ENCODE data around the gene OCA2. TPM values are rescaled to one million over a fixed set of nuclear protein-coding genes. Genes with fewer than 3 reads are reported as not detected.

Gene OCA2
- polyA plus RNA-seq, 1 experiment, result 0.02 TPM

DNA sequence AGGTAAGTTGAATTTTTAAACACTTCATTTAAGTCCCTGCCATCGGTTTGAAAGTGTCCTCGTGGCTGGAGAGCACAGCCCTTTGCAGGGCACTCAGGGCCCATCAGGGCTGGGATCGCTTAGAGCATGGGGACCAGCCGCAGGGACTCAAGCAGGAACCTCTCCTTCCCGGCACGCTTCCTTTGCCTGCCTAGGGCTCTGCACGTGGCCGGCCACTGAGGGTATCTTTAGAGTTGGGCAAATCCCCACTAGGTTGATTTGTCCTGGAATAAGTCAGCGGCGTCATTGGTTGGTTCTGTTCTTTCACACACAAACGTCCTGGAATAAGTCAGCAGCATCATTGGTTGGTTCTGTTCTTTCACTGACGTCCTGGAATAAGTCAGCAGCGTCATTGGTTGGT, 131.6 kb downstream of the OCA2 start:
- POLR2A ChIA-PET, result no interaction called here
- CTCF ChIA-PET, result no interaction called here
- TF ChIP-seq CTCF (IDR thresholded peaks at IDR 0.05; ENCODE audit: insufficient read depth, low read depth, low read length), result no peak
- no peak for DNase-seq (ENCODE audit: low read depth)
- no peaks in the 10 kb centered on the region for H3K36me3 ChIP-seq (ENCODE audit: control insufficient read depth, insufficient read depth, low read length)
- no peak overlapping the region for H3K4me3 ChIP-seq (ENCODE audit: low read depth, low read length)
- H3K27me3 ChIP-seq (ENCODE audit: control insufficient read depth, insufficient read depth, low read length), result no peaks in the 10 kb centered on the region

- no peak for DNase-seq (ENCODE audit: low read depth)
- no peaks in the 10 kb centered on the region for H3K27me3 ChIP-seq (ENCODE audit: control insufficient read depth, insufficient read depth, low read length)
- ChIA-PET CTCF (interaction anchor here (0.6 kb wide), 1 partner anchor 36 kb away, joined by 3 read pairs; no protein-coding TSS in a partner anchor), POLR2A (no interaction called here)
- no peak overlapping the region for H3K4me3 ChIP-seq (ENCODE audit: low read depth, low read length)
- H3K36me3 ChIP-seq (ENCODE audit: control insufficient read depth, insufficient read depth, low read length), result no peaks in the 10 kb centered on the region
- no peak for TF ChIP-seq CTCF (IDR thresholded peaks at IDR 0.05; ENCODE audit: insufficient read depth, low read depth, low read length)
These were observed 133.6 kb downstream of the OCA2 start for GRCh38 chr15:27965546-27965945.

DNA sequence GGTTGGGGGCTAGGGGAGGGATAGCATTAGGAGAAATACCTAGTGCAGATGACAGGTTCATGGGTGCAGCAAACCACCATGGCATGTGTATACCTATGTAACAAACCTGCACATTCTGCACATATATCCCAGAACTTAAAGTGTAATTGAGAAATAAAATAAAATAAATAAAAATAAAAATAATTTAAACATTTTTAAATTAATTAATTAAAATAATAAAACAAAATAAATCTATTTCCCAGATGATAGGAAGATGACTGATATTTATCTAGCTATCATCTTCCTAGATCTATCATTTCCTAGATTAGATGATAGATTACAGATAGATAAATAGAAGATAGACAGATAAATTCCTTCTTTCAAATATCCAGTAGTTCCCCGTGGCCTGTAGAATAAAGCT, 137.3 kb downstream of the OCA2 start:
- ChIA-PET POLR2A (no interaction called here), CTCF (no interaction called here)
- no peak for DNase-seq (ENCODE audit: low read depth)
- no peak for TF ChIP-seq CTCF (IDR thresholded peaks at IDR 0.05; ENCODE audit: insufficient read depth, low read depth, low read length)
- Histone ChIP-seq H3K36me3 (ENCODE audit: control insufficient read depth, insufficient read depth, low read length) (no peaks in the 10 kb centered on the region), H3K27me3 (ENCODE audit: control insufficient read depth, insufficient read depth, low read length) (no peaks in the 10 kb centered on the region), H3K4me3 (ENCODE audit: low read depth, low read length) (no peak overlapping the region)

- ChIA-PET POLR2A (no interaction called here), CTCF (no interaction called here)
- H3K4me3 ChIP-seq (ENCODE audit: low read depth, low read length), result no peak overlapping the region
- no peaks in the 10 kb centered on the region for H3K27me3 ChIP-seq (ENCODE audit: control insufficient read depth, insufficient read depth, low read length)
- TF ChIP-seq CTCF (IDR thresholded peaks at IDR 0.05; ENCODE audit: insufficient read depth, low read depth, low read length), result no peak
- no peak for DNase-seq (ENCODE audit: low read depth)
- H3K36me3 ChIP-seq (ENCODE audit: control insufficient read depth, insufficient read depth, low read length), result no peaks in the 10 kb centered on the region
These were observed 140.1 kb downstream of the OCA2 start for GRCh38 chr15:27958911-27959578.

GRCh38 chr15:27956285-27956684, 142.8 kb downstream of the OCA2 start:
- no peaks in the 10 kb centered on the region for H3K36me3 ChIP-seq (ENCODE audit: control insufficient read depth, insufficient read depth, low read length)
- TF ChIP-seq CTCF (IDR thresholded peaks at IDR 0.05; ENCODE audit: insufficient read depth, low read depth, low read length), result no peak
- no peaks in the 10 kb centered on the region for H3K27me3 ChIP-seq (ENCODE audit: control insufficient read depth, insufficient read depth, low read length)
- DNase-seq (ENCODE audit: low read depth), result no peak
- POLR2A ChIA-PET, result no interaction called here
- H3K4me3 ChIP-seq (ENCODE audit: low read depth, low read length), result no peak overlapping the region
- CTCF ChIA-PET, result no interaction called here

All from BJ (cell line).